Hepatocyte (in vitro differentiated cells): Measurements from ENCODE around the gene FHOD3. TPM values are rescaled to one million over a fixed set of nuclear protein-coding genes. Genes with fewer than 3 reads are reported as not detected.

Source experiments
- DNase-seq: peaks from one replicate; pipeline ENCODE4 v3.0.0-alpha.2; 2016; ENCODE audit warnings: low spot score
- H2AFZ ChIP-seq: fragments of 200-600 bp; sonication (generic); 2 replicates; pipeline ENCODE4 v1.6.0; 2016; ENCODE audit warnings: antibody characterized with exemption, mild to moderate bottlenecking
- H3K27ac ChIP-seq: fragments of 200-600 bp; sonication (generic); 2 replicates; pipeline ENCODE4 v1.5.1; 2016; ENCODE audit warnings: mild to moderate bottlenecking
- H3K27me3 ChIP-seq: fragments of 200-600 bp; sonication (generic); 2 replicates; pipeline ENCODE4 v1.6.1; 2016
- H3K36me3 ChIP-seq: fragments of 200-600 bp; sonication (generic); replicated peaks from 2 replicates; pipeline ENCODE4 v1.5.1; 2016; ENCODE audit warnings: low read depth; ENCODE audit not compliant: insufficient read depth
- H3K4me1 ChIP-seq: fragments of 200-600 bp; sonication (generic); 2 replicates; pipeline ENCODE4 v1.5.1; 2016; ENCODE audit warnings: mild to moderate bottlenecking, moderate library complexity; ENCODE audit not compliant: insufficient read depth
- H3K4me2 ChIP-seq: fragments of 200-600 bp; sonication (generic); 2 replicates; pipeline ENCODE4 v1.6.0; 2016
- H3K4me3 ChIP-seq: fragments of 200-600 bp; sonication (generic); 2 replicates; pipeline ENCODE4 v1.5.1; 2016; ENCODE audit warnings: mild to moderate bottlenecking
- H3K79me2 ChIP-seq: fragments of 200-600 bp; sonication (generic); 2 replicates; pipeline ENCODE4 v1.6.0; 2017; ENCODE audit warnings: mild to moderate bottlenecking
- H3K9me2 ChIP-seq: fragments of 200-600 bp; sonication (generic); replicated peaks from 2 replicates; pipeline ENCODE4 v1.6.0; 2017; ENCODE audit warnings: mild to moderate bottlenecking; ENCODE audit not compliant: insufficient read depth
- H3K9me3 ChIP-seq: fragments of 200-600 bp; sonication (generic); 2 replicates; pipeline ENCODE4 v1.5.1; 2016; ENCODE audit warnings: low read depth, mild to moderate bottlenecking
- H4K20me1 ChIP-seq: fragments of 200-600 bp; sonication (generic); 2 replicates; pipeline ENCODE4 v1.6.0; 2016; ENCODE audit warnings: mild to moderate bottlenecking; ENCODE audit not compliant: insufficient read depth, poor library complexity, severe bottlenecking
- EZH2 ChIP-seq: fragments of 200-600 bp; sonication (generic); IDR thresholded peaks from 2 replicates; pipeline ENCODE4 v1.6.1; 2016; ENCODE audit warnings: antibody characterized with exemption, mild to moderate bottlenecking, borderline replicate concordance
- EZH2phosphoT487 ChIP-seq: fragments of 200-600 bp; sonication (generic); IDR thresholded peaks from one replicate; pipeline ENCODE4 v1.6.1; 2018; ENCODE audit warnings: antibody characterized with exemption, mild to moderate bottlenecking, low read depth, moderate library complexity; ENCODE audit not compliant: unreplicated experiment, severe bottlenecking
- WGBS: methylation state at CpG from one replicate; pipeline ENCODE4 v1.1.6; 2016; ENCODE audit warnings: low lambda C conversion rate; ENCODE audit errors: missing lambda C conversion rate; 5-methylcytosine and 5-hydroxymethylcytosine counted together
- polyA plus RNA-seq: library from polyadenylated mRNA; unstranded; fragments of >200 nt; fragmentation: Nextera tagmentation; extraction: Ambion mirVana; gene quantifications from 2 replicates; pipeline ENCODE4 v1.2.1, GENCODE V29; 2016
- total RNA-seq: library from RNA; depleted of rRNA; stranded (reverse); fragments of >200 nt; gene quantifications from 2 replicates; pipeline ENCODE4 v1.2.3, GENCODE V29; 2014
- TF ChIP-seq, protein P1 (sequence below): fragments of 200-600 bp; sonication (generic); IDR thresholded peaks from 2 replicates; pipeline ENCODE4 v1.5.1; 2016; ENCODE audit warnings: antibody characterized with exemption, mild to moderate bottlenecking; ENCODE audit not compliant: poor library complexity

Gene FHOD3
- total and polyA plus RNA-seq, 2 experiments from 2014 or later: 1.7 to 2.7 TPM

DNA sequence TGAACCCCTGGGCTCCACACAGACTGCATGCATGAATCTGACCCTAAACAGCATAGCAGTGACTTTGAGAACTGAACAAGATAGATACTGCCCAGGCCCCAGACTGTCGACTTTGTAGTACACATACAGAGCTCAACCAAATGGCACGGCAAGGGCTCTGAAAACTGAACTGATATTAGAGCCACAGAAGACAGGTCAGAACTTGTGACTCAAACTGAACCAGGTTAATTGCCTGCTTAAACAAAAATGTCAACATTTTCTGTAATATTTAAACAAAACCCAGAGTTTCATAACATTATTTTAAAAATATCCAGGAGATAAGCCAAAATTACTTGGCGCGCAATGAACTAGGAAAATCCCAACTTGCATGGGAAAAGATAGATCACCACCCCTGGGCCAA is 271.0 kb downstream of the FHOD3 start:
- WGBS: 81% methylated on average over 4 of the region's 4 CpGs
- no peak overlapping the region for H3K4me3 ChIP-seq

DNA sequence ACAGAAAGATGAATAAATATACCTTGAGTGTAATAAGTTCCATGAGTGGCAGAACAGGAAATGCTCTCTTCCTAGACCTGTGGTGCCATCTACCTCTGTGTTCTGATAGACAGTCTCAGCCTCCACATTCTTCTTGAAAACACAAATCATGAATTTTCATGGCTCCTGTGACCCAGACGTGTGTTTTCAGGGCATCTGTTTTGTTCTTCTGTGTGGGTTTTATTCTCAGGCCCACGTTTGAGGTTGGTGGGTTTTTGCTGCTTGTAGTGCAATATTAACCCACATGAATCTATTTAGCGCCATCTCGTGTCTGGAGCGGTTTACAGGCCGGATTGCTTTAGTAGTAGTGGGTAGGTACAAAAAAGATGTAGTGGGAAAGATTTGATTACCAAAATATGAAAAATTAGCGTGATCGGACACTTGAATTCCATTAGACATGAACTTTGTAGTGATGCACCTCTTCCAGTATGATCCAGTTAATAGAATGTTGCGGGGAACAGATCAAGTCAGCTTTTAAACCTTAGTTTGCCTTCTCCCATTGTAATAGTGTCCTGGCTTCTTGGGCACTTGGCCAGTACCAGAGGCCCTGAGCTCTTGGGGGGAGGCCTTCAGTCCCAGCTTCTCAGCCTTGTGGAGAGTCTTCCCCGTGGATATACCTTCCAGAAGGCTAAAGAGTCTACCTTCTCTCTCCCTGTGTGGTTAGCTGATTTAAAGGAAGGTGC is 274.8 kb downstream of the FHOD3 start:
- Histone ChIP-seq H3K4me1 (no peaks in the 10 kb centered on the region), H3K36me3 (no peaks in the 10 kb centered on the region), H3K27me3 (no peaks in the 10 kb centered on the region), H3K79me2 (no peaks in the 10 kb centered on the region), H3K4me2 (no peak overlapping the region), H3K9me2 (no peaks in the 10 kb centered on the region), H2AFZ (no peak overlapping the region), H4K20me1 (no peaks in the 10 kb centered on the region), H3K9me3 (no peaks in the 10 kb centered on the region), H3K27ac (no peak overlapping the region), H3K4me3 (no peak overlapping the region)
- 18% methylated on average over 10 of the region's 10 CpGs for WGBS
- no peak for TF ChIP-seq EZH2
- TF ChIP-seq, protein P1, sequence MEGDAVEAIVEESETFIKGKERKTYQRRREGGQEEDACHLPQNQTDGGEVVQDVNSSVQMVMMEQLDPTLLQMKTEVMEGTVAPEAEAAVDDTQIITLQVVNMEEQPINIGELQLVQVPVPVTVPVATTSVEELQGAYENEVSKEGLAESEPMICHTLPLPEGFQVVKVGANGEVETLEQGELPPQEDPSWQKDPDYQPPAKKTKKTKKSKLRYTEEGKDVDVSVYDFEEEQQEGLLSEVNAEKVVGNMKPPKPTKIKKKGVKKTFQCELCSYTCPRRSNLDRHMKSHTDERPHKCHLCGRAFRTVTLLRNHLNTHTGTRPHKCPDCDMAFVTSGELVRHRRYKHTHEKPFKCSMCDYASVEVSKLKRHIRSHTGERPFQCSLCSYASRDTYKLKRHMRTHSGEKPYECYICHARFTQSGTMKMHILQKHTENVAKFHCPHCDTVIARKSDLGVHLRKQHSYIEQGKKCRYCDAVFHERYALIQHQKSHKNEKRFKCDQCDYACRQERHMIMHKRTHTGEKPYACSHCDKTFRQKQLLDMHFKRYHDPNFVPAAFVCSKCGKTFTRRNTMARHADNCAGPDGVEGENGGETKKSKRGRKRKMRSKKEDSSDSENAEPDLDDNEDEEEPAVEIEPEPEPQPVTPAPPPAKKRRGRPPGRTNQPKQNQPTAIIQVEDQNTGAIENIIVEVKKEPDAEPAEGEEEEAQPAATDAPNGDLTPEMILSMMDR: peak; percentile 80
- peak; percentile 58 for DNase-seq

More for the DNA sequence above, 271.0 kb downstream of the FHOD3 start:
- no peak overlapping the region for H2AFZ ChIP-seq
- DNase-seq: no peak
- no peaks in the 10 kb centered on the region for H3K79me2 ChIP-seq
- peaks cover 5% of the 10 kb centered on the region for H3K27me3 ChIP-seq
- H3K4me1 ChIP-seq: no peaks in the 10 kb centered on the region
- no peaks in the 10 kb centered on the region for H3K9me3 ChIP-seq
- H3K9me2 ChIP-seq: no peaks in the 10 kb centered on the region
- H4K20me1 ChIP-seq: no peaks in the 10 kb centered on the region
- H3K27ac ChIP-seq: no peak overlapping the region
- no peak for TF ChIP-seq EZH2
- no peak for TF ChIP-seq EZH2phosphoT487
- TF ChIP-seq, protein P1: no peak
- H3K4me2 ChIP-seq: no peak overlapping the region
- H3K36me3 ChIP-seq: no peaks in the 10 kb centered on the region

DNA sequence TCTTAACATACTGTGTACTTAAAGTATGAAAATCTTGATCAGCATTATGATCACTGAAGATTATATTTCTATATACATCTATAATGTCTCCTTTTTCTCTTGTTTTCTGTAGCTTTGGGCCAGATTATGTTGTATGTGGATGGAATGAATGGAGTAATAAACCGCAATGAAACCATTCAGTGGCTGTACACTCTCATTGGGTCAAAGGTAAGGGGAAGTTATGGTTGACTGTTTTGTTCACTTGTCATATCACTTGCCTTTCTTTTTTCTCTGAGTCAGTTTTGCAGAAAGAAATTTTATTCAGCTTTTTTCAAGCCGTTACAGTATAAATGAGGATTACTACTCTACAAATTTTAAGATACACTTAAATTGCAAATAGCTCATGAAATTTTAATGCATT is 278.8 kb downstream of the FHOD3 start:
- no peak overlapping the region for H2AFZ ChIP-seq
- DNase-seq: no peak
- H3K36me3 ChIP-seq: no peaks in the 10 kb centered on the region
- H4K20me1 ChIP-seq: no peaks in the 10 kb centered on the region
- H3K4me3 ChIP-seq: no peak overlapping the region
- H3K79me2 ChIP-seq: no peaks in the 10 kb centered on the region
- no peaks in the 10 kb centered on the region for H3K4me1 ChIP-seq
- H3K27ac ChIP-seq: no peak overlapping the region
- no peaks in the 10 kb centered on the region for H3K9me2 ChIP-seq
- H3K27me3 ChIP-seq: no peaks in the 10 kb centered on the region
- H3K9me3 ChIP-seq: no peaks in the 10 kb centered on the region
- TF ChIP-seq EZH2: no peak
- TF ChIP-seq, protein P1: no peak
- no peak for TF ChIP-seq EZH2phosphoT487
- 96% methylated on average over 2 of the region's 2 CpGs for WGBS
- no peak overlapping the region for H3K4me2 ChIP-seq
